A549 (cell line): ENCODE results near the gene ZNF831.

Experiments
- BHLHE40 ChIP-seq: IDR thresholded peaks from 2 replicates; pipeline ENCODE4 v1.6.1; 2012; ENCODE audit warnings: low read depth, low read length, inconsistent platforms
- CHD4 ChIP-seq: fragments of 200-600 bp; sonication (generic); IDR thresholded peaks from 2 replicates; pipeline ENCODE4 v1.6.1; 2016; ENCODE audit warnings: antibody characterized with exemption, mild to moderate bottlenecking, borderline replicate concordance
- CTCF ChIP-seq: fragments of >200 bp; sonication (Bioruptor Twin); formaldehyde crosslinking; IDR thresholded peaks from 3 replicates; pipeline ENCODE4 v1.5.1; 2016
- HMGXB4 ChIP-seq: fragments of 250-450 bp; sonication (Bioruptor Pico); IDR thresholded peaks from 2 replicates; pipeline ENCODE4 v1.5.0; 2021; ENCODE audit warnings: mild to moderate bottlenecking, moderate library complexity, borderline replicate concordance
- MAX ChIP-seq: IDR thresholded peaks from 2 replicates; pipeline ENCODE4 v1.6.1; 2012
- MAZ ChIP-seq: fragments of 150-350 bp; IDR thresholded peaks from 2 replicates; pipeline ENCODE4 v1.6.1; 2014; ENCODE audit warnings: antibody characterized with exemption, low read depth, low read length, borderline replicate concordance

- TF ChIP-seq CTCF (0 out of 3 replicates have a peak, but pooled peaks have one; percentile 8), BHLHE40 (no peak), CHD4 (no peak), MAX (no peak), HMGXB4 (no peak), MAZ (no peak)
Observed at GRCh38 chr20:59207742-59208357, 44.2 kb downstream of the ZNF831 start.
